Hepatocyte (in vitro differentiated cells): Measurements from ENCODE around the gene OCRL. TPM values are rescaled to one million over a fixed set of nuclear protein-coding genes. Genes with fewer than 3 reads are reported as not detected.

Experiments
- DNase-seq: peaks from one replicate; pipeline ENCODE4 v3.0.0-alpha.2; 2016; ENCODE audit warnings: low spot score
- H2AFZ ChIP-seq: fragments of 200-600 bp; sonication (generic); 2 replicates; pipeline ENCODE4 v1.6.0; 2016; ENCODE audit warnings: antibody characterized with exemption, mild to moderate bottlenecking
- H3K27ac ChIP-seq: fragments of 200-600 bp; sonication (generic); 2 replicates; pipeline ENCODE4 v1.5.1; 2016; ENCODE audit warnings: mild to moderate bottlenecking
- H3K27me3 ChIP-seq: fragments of 200-600 bp; sonication (generic); 2 replicates; pipeline ENCODE4 v1.6.1; 2016
- H3K36me3 ChIP-seq: fragments of 200-600 bp; sonication (generic); replicated peaks from 2 replicates; pipeline ENCODE4 v1.5.1; 2016; ENCODE audit warnings: low read depth; ENCODE audit not compliant: insufficient read depth
- H3K4me1 ChIP-seq: fragments of 200-600 bp; sonication (generic); 2 replicates; pipeline ENCODE4 v1.5.1; 2016; ENCODE audit warnings: mild to moderate bottlenecking, moderate library complexity; ENCODE audit not compliant: insufficient read depth
- H3K4me2 ChIP-seq: fragments of 200-600 bp; sonication (generic); 2 replicates; pipeline ENCODE4 v1.6.0; 2016
- H3K4me3 ChIP-seq: fragments of 200-600 bp; sonication (generic); 2 replicates; pipeline ENCODE4 v1.5.1; 2016; ENCODE audit warnings: mild to moderate bottlenecking
- H3K79me2 ChIP-seq: fragments of 200-600 bp; sonication (generic); 2 replicates; pipeline ENCODE4 v1.6.0; 2017; ENCODE audit warnings: mild to moderate bottlenecking
- H3K9me2 ChIP-seq: fragments of 200-600 bp; sonication (generic); replicated peaks from 2 replicates; pipeline ENCODE4 v1.6.0; 2017; ENCODE audit warnings: mild to moderate bottlenecking; ENCODE audit not compliant: insufficient read depth
- H3K9me3 ChIP-seq: fragments of 200-600 bp; sonication (generic); 2 replicates; pipeline ENCODE4 v1.5.1; 2016; ENCODE audit warnings: low read depth, mild to moderate bottlenecking
- H4K20me1 ChIP-seq: fragments of 200-600 bp; sonication (generic); 2 replicates; pipeline ENCODE4 v1.6.0; 2016; ENCODE audit warnings: mild to moderate bottlenecking; ENCODE audit not compliant: insufficient read depth, poor library complexity, severe bottlenecking
- EZH2 ChIP-seq: fragments of 200-600 bp; sonication (generic); IDR thresholded peaks from 2 replicates; pipeline ENCODE4 v1.6.1; 2016; ENCODE audit warnings: antibody characterized with exemption, mild to moderate bottlenecking, borderline replicate concordance
- EZH2phosphoT487 ChIP-seq: fragments of 200-600 bp; sonication (generic); IDR thresholded peaks from one replicate; pipeline ENCODE4 v1.6.1; 2018; ENCODE audit warnings: antibody characterized with exemption, mild to moderate bottlenecking, low read depth, moderate library complexity; ENCODE audit not compliant: unreplicated experiment, severe bottlenecking
- WGBS: methylation state at CpG from one replicate; pipeline ENCODE4 v1.1.6; 2016; ENCODE audit warnings: low lambda C conversion rate; ENCODE audit errors: missing lambda C conversion rate; 5-methylcytosine and 5-hydroxymethylcytosine counted together
- polyA plus RNA-seq: library from polyadenylated mRNA; unstranded; fragments of >200 nt; fragmentation: Nextera tagmentation; extraction: Ambion mirVana; gene quantifications from 2 replicates; pipeline ENCODE4 v1.2.1, GENCODE V29; 2016
- total RNA-seq: library from RNA; depleted of rRNA; stranded (reverse); fragments of >200 nt; gene quantifications from 2 replicates; pipeline ENCODE4 v1.2.3, GENCODE V29; 2014
- TF ChIP-seq, protein P1 (sequence below): fragments of 200-600 bp; sonication (generic); IDR thresholded peaks from 2 replicates; pipeline ENCODE4 v1.5.1; 2016; ENCODE audit warnings: antibody characterized with exemption, mild to moderate bottlenecking; ENCODE audit not compliant: poor library complexity

The OCRL gene
- total and polyA plus RNA-seq, 2 experiments from 2014 or later, result 10.5 to 18.4 TPM

DNA sequence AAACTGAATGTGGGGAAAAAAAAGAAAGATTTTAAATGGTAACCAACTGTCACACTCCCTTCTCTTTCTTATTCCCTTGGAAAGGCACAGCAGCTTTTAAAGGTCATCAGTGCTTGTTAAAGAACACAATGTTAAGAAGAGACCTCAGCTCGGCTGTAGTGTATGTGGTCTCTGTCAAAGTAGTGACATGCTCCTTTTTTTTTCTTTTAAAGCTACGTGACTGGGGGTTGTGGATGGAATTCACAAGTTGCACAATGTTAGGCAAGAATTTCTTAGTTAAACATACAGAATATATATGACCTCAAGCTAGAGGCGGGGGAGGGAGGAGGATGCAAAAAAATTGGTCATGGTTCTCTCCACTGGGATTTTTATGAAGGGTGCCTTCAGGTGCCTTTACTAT, 45.6 kb downstream of the OCRL start:
- Histone ChIP-seq H3K4me3 (no peak overlapping the region), H3K79me2 (no peaks in the 10 kb centered on the region), H2AFZ (no peak overlapping the region), H3K27ac (peak overlapping the region; percentile 48), H3K27me3 (no peaks in the 10 kb centered on the region), H4K20me1 (no peaks in the 10 kb centered on the region), H3K9me3 (no peaks in the 10 kb centered on the region), H3K4me1 (peaks cover 5% of the 10 kb centered on the region), H3K9me2 (no peaks in the 10 kb centered on the region), H3K4me2 (no peak overlapping the region), H3K36me3 (no peaks in the 10 kb centered on the region)
- DNase-seq, result no peak
- TF ChIP-seq EZH2phosphoT487 (no peak), EZH2 (no peak)
- TF ChIP-seq, protein P1, sequence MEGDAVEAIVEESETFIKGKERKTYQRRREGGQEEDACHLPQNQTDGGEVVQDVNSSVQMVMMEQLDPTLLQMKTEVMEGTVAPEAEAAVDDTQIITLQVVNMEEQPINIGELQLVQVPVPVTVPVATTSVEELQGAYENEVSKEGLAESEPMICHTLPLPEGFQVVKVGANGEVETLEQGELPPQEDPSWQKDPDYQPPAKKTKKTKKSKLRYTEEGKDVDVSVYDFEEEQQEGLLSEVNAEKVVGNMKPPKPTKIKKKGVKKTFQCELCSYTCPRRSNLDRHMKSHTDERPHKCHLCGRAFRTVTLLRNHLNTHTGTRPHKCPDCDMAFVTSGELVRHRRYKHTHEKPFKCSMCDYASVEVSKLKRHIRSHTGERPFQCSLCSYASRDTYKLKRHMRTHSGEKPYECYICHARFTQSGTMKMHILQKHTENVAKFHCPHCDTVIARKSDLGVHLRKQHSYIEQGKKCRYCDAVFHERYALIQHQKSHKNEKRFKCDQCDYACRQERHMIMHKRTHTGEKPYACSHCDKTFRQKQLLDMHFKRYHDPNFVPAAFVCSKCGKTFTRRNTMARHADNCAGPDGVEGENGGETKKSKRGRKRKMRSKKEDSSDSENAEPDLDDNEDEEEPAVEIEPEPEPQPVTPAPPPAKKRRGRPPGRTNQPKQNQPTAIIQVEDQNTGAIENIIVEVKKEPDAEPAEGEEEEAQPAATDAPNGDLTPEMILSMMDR, result no peak
- 52% methylated on average over 3 of the region's 3 CpGs for WGBS

DNA sequence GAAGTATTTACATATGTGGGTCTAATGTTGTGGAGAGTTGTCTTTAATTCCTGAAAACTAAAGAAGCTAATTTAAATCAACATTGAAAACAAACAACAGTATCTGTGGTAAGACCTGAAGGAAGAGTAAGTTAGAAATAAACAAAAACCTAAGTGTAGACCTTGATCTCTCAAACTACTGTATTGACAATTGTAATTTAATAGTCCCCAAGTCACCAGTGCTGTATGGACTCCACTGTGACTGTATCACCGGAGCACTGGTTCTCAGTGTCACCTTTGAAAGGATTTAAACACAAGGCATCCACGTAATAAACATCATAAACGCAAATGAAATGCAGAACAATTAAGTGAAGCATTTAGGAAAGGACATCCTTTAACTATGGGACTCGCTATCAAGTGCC, 46.4 kb downstream of the OCRL start:
- H3K4me2 ChIP-seq, result no peak overlapping the region
- no peaks in the 10 kb centered on the region for H3K79me2 ChIP-seq
- H3K4me1 ChIP-seq, result peaks cover 5% of the 10 kb centered on the region
- H3K36me3 ChIP-seq, result no peaks in the 10 kb centered on the region
- H2AFZ ChIP-seq, result no peak overlapping the region
- no peaks in the 10 kb centered on the region for H3K9me2 ChIP-seq
- no peaks in the 10 kb centered on the region for H4K20me1 ChIP-seq
- no peaks in the 10 kb centered on the region for H3K27me3 ChIP-seq
- no peaks in the 10 kb centered on the region for H3K9me3 ChIP-seq
- no peak for DNase-seq
- no peak overlapping the region for H3K4me3 ChIP-seq
- H3K27ac ChIP-seq, result peak overlapping the region; percentile 7
- TF ChIP-seq, protein P1, result no peak
- TF ChIP-seq EZH2 (no peak), EZH2phosphoT487 (no peak)
- WGBS, result 66% methylated on average over 4 of the region's 4 CpGs

DNA sequence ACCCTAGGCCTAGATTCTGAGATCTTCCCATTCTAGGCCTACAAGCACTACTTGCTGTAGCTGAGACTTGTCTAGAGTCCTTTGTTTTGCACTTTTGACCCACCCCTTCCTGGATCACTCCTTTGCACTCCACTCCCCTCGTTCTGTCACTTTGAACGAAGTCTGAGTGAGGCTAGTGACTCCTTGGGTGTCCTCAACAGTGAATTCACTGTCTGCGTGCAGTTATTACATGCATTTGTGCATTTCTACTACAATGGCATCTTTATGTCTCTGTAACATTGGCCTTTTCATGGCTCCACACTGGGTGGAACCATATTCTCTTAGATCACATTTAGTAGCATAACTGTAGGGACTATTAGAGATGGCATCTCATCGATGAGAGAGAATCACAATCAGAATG, 50.5 kb downstream of the OCRL start:
- TF ChIP-seq EZH2phosphoT487, result no peak
- TF ChIP-seq, protein P1, result no peak
- no peak overlapping the region for H3K4me3 ChIP-seq
- no peaks in the 10 kb centered on the region for H3K9me2 ChIP-seq
- H3K4me1 ChIP-seq, result no peaks in the 10 kb centered on the region
- H2AFZ ChIP-seq, result no peak overlapping the region
- no peak overlapping the region for H3K4me2 ChIP-seq
- 69% methylated on average over 4 of the region's 4 CpGs for WGBS
- no peak overlapping the region for H3K27ac ChIP-seq
- no peaks in the 10 kb centered on the region for H4K20me1 ChIP-seq
- H3K36me3 ChIP-seq, result no peaks in the 10 kb centered on the region
- no peaks in the 10 kb centered on the region for H3K79me2 ChIP-seq
- DNase-seq, result no peak
- H3K9me3 ChIP-seq, result no peaks in the 10 kb centered on the region
- H3K27me3 ChIP-seq, result no peaks in the 10 kb centered on the region

DNA sequence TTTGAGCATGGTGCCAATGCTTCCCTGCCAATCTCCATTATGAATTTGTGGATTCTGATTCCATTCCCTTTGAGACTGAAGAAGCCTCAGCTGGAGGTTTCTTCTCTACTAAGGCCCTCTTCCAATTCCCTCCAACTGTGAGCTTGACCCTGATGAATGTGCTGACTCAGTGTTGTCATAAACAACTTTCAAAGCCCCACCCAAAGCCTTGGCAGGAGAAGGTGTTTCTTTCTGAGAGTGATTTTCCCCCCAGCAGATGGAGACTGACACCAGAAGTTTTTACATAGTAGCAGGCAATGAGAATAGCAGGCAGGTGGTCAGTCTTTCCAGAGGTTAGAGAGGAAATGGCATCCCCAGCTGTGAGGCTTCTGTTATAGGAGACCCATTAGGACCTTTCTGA, 53.1 kb downstream of the OCRL start:
- Histone ChIP-seq H3K9me3 (no peaks in the 10 kb centered on the region), H3K79me2 (no peaks in the 10 kb centered on the region), H4K20me1 (no peaks in the 10 kb centered on the region), H3K36me3 (no peaks in the 10 kb centered on the region), H3K4me1 (no peaks in the 10 kb centered on the region), H3K4me2 (no peak overlapping the region), H3K27me3 (no peaks in the 10 kb centered on the region), H3K27ac (no peak overlapping the region), H3K4me3 (no peak overlapping the region), H2AFZ (no peak overlapping the region), H3K9me2 (no peaks in the 10 kb centered on the region)
- DNase-seq, result no peak
- TF ChIP-seq, protein P1, result no peak
- TF ChIP-seq EZH2, result no peak
- TF ChIP-seq EZH2phosphoT487, result no peak
